GM13977 (cell line): ENCODE measurements around the gene TBXT.
"Not testable (repeated sequence)": the region's sequence is repeated elsewhere in the genome, so short reads cannot be mapped to it uniquely, and the experiment has no call there.

Source experiments
- DNase-seq: peaks from one replicate; pipeline ENCODE4 v3.0.0; 2012; ENCODE audit warnings: low spot score
- CTCF ChIP-seq: IDR thresholded peaks from 2 replicates; pipeline ENCODE4 v1.5.1; 2012; ENCODE audit warnings: mild to moderate bottlenecking, control low read depth; ENCODE audit not compliant: insufficient read depth; ENCODE audit errors: extremely low read depth, missing control alignments
- in situ Hi-C: fragments of 300-500 bp; cut with MboI; formaldehyde crosslinking; loops from one replicate; pipeline ENCODE4 v1.12.0; 2022; ENCODE audit warnings: low sequenced_read_pairs, low pct_unique_long_range_greater_than_20kb, mixed read lengths, inconsistent platforms; ENCODE audit not compliant: unreplicated experiment

The TBXT gene

GRCh38 chr6:166194914-166195859 is 27.5 kb upstream of the TBXT start:
- in situ Hi-C loops: no loop called here
- DNase-seq: no peak
- TF ChIP-seq CTCF: no peak

- in situ Hi-C loops: no loop called here
- TF ChIP-seq CTCF: no peak
- DNase-seq: no peak
These were observed 24.9 kb upstream of the TBXT start for GRCh38 chr6:166192557-166192956.

GRCh38 chr6:166192136-166192535 is 24.5 kb upstream of the TBXT start:
- in situ Hi-C loops: no loop called here
- TF ChIP-seq CTCF: no peak
- DNase-seq: no peak

GRCh38 chr6:166179704-166180103 is 12.1 kb upstream of the TBXT start:
- TF ChIP-seq CTCF: no peak
- DNase-seq: no peak
- in situ Hi-C loops: no loop called here

- in situ Hi-C loops: no loop called here
- DNase-seq: no peak
- no peak for TF ChIP-seq CTCF
These were observed 8.5 kb upstream of the TBXT start for GRCh38 chr6:166176106-166176505.

- DNase-seq, in situ Hi-C loops: not testable (repeated sequence)
These were observed 7.4 kb upstream of the TBXT start for GRCh38 chr6:166175093-166175492.

GRCh38 chr6:166174031-166174430 is 6.4 kb upstream of the TBXT start:
- DNase-seq: no peak
- TF ChIP-seq CTCF: no peak
- in situ Hi-C loops: no loop called here
